ENCODE measurements around the gene HACD1.

HACD1 gene

DNA sequence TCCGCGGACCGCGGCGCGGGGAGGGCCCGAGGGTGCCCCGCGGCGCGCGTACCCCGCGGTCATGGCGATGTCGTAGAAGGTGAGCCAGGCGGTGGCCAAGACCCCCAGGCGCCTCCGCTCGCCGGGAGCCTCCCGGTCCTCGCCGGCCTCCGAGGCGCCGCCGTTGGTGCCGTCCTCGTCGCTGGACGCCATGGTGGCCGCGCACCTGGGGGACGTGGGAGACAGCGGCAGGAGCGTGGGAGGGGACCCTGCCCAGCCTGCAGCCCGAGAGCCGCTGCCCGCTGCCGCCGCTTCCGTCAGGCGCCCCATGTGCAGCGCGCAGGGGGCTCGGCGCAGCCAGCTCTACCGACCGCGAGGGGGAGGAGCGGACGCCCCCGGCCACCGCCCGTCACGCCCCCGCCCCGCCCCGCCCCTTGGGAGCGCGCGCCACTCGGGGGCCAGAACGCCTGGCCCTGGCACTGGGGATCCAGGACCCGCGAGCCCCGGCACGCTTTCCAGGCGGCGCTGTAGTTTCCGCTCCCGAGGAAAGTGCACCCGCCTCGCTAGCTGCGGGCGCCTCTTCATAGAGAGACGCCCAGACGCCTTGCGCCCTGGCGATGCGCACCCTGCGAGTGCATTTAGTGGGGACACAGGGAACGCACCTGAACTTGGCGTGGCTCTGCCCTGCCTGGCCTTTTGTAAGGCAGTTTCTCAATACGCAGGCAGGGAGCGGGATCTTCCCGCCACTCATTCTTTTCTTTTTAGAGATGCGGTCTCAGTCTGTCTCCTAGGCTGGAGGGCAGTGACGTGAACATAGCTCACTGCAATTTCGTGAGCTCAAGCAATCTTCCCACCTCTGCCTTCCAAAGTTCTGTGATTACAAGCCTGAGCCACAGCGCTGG lies at the start of gene HACD1:
TSS of gene HACD1 (minus strand) at position 344 of the 881 bp plus-strand sequence. CDS start at position 309, 35 bp downstream.
- peak; percentile 81 to 85 for DNase-seq

DNA sequence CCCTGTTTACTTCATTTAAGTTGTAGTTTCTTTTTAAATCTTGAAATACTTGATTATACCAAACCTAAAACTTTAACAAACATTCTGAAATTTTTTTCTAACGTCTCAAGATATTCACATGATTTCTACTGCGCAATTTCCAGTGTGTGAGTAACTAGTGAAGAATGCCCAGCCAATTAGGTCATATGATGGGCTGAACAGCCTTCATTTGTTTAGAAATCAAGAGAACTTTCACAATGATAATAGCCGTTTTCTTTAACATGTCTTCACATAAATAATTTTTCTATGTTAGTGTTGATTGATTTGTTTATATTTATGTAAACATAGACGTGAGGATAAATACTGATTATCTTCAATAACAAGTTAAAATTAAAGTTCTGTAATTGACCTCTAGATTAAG lies 48.6 kb upstream of the HACD1 start:
- no peak for DNase-seq

DNA sequence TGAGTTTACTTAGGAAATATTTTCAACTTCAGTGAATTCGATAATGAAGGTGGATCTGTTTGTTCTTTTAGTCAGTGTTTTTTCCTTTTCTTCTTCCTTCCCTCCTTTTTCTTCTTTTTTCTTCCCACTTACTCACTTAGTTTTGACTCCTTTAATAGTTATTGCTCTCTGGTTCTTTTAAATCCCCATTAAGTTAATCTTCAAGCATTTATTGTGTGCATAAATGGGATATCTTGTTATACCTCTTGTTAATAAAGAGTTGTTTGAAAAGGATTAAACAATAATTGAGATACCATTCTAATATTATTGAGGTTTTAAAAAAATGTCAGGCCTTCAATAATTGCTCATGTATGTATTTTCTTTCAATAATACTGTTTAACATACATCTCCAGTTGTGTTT lies 46.3 kb upstream of the HACD1 start:
- DNase-seq: no peak

DNA sequence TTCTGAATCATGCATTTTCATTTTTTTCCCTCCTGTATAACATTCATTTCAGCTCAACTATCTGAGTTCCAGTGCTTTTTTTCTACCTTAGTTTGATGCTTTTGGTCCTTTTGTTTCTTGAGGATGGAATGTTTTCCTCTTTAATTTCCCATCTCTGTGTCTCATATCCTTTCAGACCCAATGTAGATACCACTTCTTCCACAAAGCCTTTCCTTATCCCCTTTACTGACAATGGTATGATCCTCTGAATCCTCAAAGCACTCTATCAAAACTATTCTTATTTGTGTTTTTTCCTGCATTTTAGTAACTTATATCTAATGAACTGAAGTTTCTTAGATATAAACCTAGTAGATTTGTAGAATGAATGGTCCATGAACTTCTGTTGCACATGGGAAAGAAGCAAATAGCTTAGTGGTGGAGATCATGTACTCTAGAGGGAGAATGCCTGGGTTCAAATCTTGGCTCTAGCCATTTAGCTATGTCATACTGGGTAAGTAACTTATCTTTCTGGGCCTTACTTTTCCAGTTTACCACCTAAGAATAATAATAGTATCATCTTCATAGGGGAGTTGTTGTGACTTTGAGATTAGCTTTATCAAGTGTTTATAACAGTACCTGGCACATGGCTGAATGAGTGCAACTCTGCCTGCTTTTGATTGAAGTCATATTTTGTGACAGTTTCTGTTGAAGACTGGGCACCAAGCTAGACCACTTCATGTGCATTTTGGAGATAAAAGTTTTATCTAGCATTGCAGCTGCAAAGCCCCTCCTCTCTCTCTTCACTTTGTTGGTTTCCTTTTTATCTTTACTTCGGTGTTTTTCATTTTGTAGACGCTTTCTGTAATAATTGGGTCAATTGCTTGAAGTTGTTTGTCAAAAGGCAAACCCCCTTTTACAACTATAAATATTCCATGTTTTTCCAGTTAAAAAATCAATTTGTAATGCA lies 45.3 kb upstream of the HACD1 start:
- no peak for DNase-seq

DNA sequence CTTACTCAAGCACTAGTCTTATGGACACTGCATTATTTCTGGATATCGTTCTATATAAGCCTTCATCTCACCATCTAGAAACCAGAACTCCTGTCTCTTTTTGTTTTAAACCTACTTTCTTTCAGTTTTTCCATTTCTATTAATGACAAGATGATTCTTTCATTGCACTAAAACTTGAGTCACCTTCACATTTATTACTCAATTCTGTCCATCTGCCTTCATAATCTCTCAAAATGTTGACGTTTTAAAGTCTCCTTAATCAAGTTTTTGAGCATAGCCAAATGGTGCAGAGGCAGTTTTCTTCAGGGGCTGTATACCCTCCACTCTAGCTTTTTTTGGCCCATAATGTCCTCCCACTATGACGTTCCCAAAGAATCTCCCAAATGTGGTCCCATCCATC lies 44.3 kb upstream of the HACD1 start:
- DNase-seq: no peak

DNA sequence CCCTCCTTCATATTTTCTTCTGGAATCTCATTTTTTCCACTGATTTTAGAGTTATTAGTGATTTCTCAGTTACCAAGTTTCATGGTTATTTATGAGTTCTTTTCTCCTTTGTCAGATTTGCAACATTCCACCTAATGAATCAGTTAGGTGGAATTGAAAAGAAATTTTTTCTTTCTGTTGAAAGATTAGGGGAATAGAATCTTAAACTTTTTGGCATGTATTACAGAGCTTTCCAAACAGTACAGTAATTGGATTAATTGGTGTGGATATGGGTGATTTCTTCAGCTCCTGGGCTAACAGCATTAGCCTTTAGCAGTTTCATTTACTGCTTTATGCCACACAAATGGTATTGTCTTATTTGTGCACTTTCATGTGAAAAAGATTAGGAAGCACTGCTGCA lies 43.7 kb upstream of the HACD1 start:
- no peak for DNase-seq

- no peak for DNase-seq
Observed at GRCh38 chr10:17659365-17659764, 42.2 kb upstream of the HACD1 start.

- no peak for DNase-seq
Observed at GRCh38 chr10:17657103-17657500, 39.9 kb upstream of the HACD1 start.

GRCh38 chr10:17655567-17656146 lies 38.5 kb upstream of the HACD1 start:
- peak; percentile 20 to 29 for DNase-seq

DNA sequence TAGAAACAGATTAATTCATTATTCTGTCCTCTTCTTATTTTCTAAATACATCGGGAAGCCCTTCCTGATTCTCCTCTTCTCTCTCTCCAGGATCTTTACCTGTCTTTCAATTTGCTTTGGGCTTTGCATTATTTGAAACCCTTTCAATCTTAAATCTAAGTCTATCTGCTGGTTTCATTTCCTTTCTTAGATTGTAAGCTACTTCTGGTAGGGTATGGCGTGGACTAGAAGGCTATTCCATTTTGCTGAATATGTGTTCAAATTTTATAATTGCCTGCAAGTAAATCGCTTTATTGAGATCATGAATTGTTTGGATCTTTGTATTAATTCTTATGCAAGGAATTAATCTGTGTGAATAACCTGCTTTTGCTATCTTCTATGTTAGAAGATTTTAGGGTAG lies 37.8 kb upstream of the HACD1 start:
- DNase-seq: no peak

GRCh38 chr10:17652585-17652984 lies 35.4 kb upstream of the HACD1 start:
- no peak for DNase-seq

DNA sequence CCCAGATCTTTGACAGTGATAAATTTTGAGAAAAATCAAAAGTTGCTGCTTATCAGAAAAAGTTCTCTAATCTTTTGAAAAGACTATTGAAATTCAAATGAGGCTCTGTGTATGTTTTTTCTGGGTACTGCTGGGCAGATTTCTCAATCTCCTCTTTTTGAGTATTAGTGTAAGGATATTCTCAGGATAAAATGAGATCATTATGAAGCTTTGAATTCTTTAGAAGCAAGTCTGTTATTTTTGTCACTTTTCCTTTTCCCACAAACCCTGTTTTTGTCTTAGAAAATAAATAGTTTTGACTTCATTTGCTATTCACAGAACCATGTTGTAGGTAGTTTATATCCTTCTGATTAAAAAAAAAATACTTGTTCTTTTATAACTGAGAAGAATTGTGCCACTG lies 34.7 kb upstream of the HACD1 start:
- DNase-seq: no peak

DNA sequence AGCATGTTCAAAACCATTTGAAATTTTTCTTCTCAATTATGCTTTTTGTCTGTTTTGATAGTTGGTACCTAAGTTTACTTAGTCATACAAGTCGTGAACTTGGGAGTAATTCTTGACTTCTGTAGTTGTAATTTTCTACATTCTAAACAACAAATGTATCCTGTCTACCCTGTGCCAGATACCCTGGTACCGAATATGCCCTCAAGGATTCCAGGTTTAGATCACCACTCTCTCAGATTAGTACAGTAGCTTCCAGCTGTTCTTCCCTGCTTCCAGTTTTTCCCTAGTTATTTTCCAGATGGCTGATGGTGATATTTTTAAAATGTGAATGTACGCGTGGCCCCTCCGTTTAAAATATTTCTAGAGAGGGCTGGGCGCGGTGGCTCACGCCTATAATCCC lies 33.2 kb upstream of the HACD1 start:
- DNase-seq: no peak

DNA sequence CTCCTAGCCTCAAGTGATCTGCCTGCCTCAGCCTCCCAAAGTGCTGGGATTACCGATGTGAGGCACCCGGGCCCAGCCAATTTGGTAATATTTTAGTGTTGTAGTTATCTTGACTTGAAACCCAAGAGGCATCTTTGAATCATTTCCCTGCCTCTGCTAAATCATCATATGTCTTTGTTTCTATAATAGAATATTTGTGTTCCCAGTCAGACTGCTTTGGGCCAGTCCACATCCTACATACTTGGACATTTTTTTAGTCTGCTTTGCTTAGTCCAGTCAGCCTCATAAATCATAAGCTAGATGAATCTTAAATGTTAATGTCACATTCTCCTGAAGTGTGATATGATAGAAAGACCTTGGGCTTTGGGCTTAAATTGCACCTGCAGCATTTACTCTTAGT lies 32.7 kb upstream of the HACD1 start:
- no peak for DNase-seq

DNA sequence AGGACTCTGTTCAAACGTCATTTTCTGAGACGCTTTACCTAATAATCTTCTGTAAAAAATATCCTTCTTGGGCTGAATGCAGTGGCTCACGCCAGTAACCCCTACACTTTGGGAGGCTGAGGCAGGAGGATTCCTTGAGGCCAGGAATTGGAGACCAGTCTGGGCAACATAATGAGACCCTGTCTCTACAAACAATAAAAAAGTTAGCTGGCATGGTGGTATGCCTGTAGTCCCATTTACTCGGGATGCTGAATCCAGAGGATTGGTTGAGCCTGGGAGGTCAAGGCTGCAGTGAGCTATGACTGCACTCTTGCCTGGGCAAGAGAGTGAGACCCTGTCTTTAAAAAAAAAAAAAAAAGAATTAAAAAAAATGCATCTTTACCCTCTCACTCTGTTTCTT lies 31.9 kb upstream of the HACD1 start:
- DNase-seq: no peak

DNA sequence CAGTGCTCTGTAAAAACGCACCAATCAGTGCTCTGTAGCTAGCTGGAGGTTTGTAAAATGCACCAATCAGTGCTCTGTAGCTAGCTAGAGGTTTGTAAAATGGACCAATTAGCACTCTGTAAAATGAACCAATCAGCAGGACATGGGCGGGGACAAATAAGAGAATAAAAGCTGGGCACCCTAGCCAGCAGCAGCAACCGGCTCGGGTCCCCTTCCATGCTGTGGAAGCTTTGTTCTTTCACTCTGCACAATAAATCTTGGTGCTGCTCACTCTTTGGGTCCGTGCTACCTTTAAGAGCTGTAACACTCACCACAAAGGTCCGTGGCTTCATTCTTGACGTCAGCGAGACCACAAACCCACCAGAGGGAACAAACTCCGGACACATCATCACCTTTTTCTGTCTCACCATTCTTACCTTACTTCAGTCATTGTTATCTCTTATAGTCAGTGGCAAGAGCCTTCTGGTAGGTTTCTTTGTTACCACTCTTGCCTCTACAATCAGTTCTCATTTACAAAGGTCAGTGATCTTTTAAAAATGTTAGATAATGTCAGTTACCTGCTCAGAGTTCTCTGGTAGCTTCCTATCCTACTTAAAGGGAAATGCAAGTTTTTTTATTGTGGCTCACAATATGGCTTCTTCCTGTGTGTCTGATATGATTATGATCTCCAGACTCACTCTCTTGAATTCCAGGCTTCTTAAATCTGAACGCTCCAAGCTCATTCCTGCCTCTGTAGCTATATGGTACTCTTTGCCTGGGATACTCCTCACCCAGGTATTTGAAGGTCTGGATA lies 31.3 kb upstream of the HACD1 start:
- no peak for DNase-seq

GRCh38 chr10:17647326-17647725 lies 30.2 kb upstream of the HACD1 start:
- DNase-seq: peak; percentile 86 to 92

GRCh38 chr10:17645621-17646345 lies 28.6 kb upstream of the HACD1 start:
- no peak for DNase-seq

- DNase-seq: peak; percentile 42 to 81
Observed at GRCh38 chr10:17644485-17644943, 27.3 kb upstream of the HACD1 start.

GRCh38 chr10:17643755-17644484 lies 26.7 kb upstream of the HACD1 start, which contains the start of gene STAM:
STAM (plus strand) TSS chr10:17644151; CDS start chr10:17644340, 189 bp downstream.
- DNase-seq: peak; percentile 98

DNA sequence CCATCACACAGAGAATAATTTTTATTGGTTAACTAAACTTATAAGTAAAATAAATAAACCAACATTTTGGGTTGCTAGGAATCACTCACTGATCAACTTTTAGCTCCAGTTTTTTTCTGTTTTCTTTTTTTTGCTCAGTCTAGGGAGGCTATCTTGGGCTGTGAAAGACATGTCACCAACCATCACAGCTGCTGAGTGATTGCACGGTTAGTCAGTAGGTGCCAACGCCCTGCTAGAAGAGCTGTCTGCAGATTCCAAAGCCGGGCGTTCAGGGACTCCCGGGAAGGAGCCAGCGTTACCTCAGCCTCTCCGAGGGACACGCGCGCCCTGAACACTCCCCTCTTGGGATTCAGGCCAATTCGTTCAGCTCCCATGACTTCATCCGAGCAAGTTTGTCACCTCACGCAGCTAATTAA lies 26.2 kb upstream of the HACD1 start:
- peak; percentile 80 to 88 for DNase-seq

Measured in Kasumi-1 (cell line).